Naive thymus-derived CD8-positive, alpha-beta T cell (primary cell): Measurements from ENCODE around the gene GIPC2. TPM values are rescaled to one million over a fixed set of nuclear protein-coding genes. Genes with fewer than 3 reads are reported as not detected.
A peak's percentile ranks its signal among the peaks of the same experiment; 100 is the strongest.

Experiments used
- ATAC-seq, 2 donors: fragments of 150-1000 bp; cut with Tn5 transposase in 1 of 2; sonication (Bioruptor Pico), chemical (Tn5 transposase) in 1 of 2; 1 replicate in 1 of 2; 2 replicates in 1 of 2; pipeline ENCODE4 v1.10.0; 2021; ENCODE audit warnings: mild to moderate bottlenecking in 2 of 2, moderate library complexity in 2 of 2
- POLR2A ChIA-PET: fragments of 350-600 bp; sonication (Branson Sonifier 250); formaldehyde crosslinking; loops from one replicate; lab custom pipeline; 2021; ENCODE audit warnings: antibody characterized with exemption; lab: Charles Lee
- DNase-seq, 10 donors: peaks; one replicate each; pipeline versions ENCODE4 v3.0.0 to v3.0.0-alpha.2; 2020 to 2022
- H3K27ac Mint-ChIP-seq, 10 donors: one replicate each; pipeline ENCODE4 v1.8.0; 2020 to 2022; ENCODE audit warnings: mild to moderate bottlenecking in 10 of 10, mixed read lengths in 10 of 10, moderate library complexity in 4 of 10, inconsistent platforms in 1 of 10
- H3K27me3 Mint-ChIP-seq, 5 donors: one replicate each; pipeline ENCODE4 v1.8.0; 2021 to 2022; ENCODE audit warnings: mixed read lengths in 5 of 5
- H3K36me3 Mint-ChIP-seq, 3 donors: one replicate each; pipeline ENCODE4 v1.8.0; 2020 to 2022; ENCODE audit warnings: mixed read lengths in 3 of 3, mild to moderate bottlenecking in 2 of 3, inconsistent platforms in 1 of 3
- H3K4me1 Mint-ChIP-seq, 4 donors: one replicate each; pipeline ENCODE4 v1.8.0; 2021 to 2022; ENCODE audit warnings: mixed read lengths in 4 of 4
- H3K4me3 Mint-ChIP-seq, 10 donors: one replicate each; pipeline ENCODE4 v1.8.0; 2020 to 2022; ENCODE audit warnings: mild to moderate bottlenecking in 10 of 10, mixed read lengths in 10 of 10, moderate library complexity in 6 of 10, inconsistent platforms in 1 of 10
- H3K9me3 Mint-ChIP-seq, 9 donors: one replicate each; pipeline ENCODE4 v1.8.0; 2020 to 2022; ENCODE audit warnings: mixed read lengths in 9 of 9, mild to moderate bottlenecking in 3 of 9, inconsistent platforms in 1 of 9, moderate library complexity in 1 of 9
- polyA plus RNA-seq, 3 donors: library from polyadenylated mRNA; unstranded; fragments of 300-500 nt; fragmentation: Illumina TruSeq; gene quantifications; one replicate each; pipeline ENCODE4 v1.2.3, GENCODE V29; 2021
- total RNA-seq, 8 experiments: library from RNA in 2 of 8; stranded (reverse) in 2 of 8; gene quantifications; one replicate each; pipeline ENCODE4 v1.2.3 and lab custom pipeline; 2021 to 2026

Gene GIPC2
- total and polyA plus RNA-seq, 5 experiments from 2014 or later, result 0.05 to 0.52 (median 0.26) TPM

GRCh38 chr1:78038491-78038939 is 7.3 kb upstream of the GIPC2 start:
- no peak for ATAC-seq
- no peak overlapping the region for H3K4me3 Mint-ChIP-seq

GRCh38 chr1:78040484-78041089 is 5.2 kb upstream of the GIPC2 start:
- Mint-ChIP-seq H3K9me3 (no peaks in the 10 kb centered on the region), H3K27me3 (peaks cover 12 to 18% (median 14%) of the 10 kb centered on the region in 5 donors), H3K4me3 (peak overlapping the region in 5 of 10 donors; percentile 7 to 30 (median 18)), H3K4me1 (peaks cover 12 to 20% (median 14%) of the 10 kb centered on the region in 4 donors), H3K27ac (no peak overlapping the region), H3K36me3 (no peaks in the 10 kb centered on the region)
- no peak for DNase-seq
- POLR2A ChIA-PET, result no interaction called here
- ATAC-seq, result no peak

More at GRCh38 chr1:78038491-78038939, 7.3 kb upstream of the GIPC2 start:
- Mint-ChIP-seq H3K27me3 (peaks cover 0 to 22% (median 9%) of the 10 kb centered on the region in 5 donors), H3K27ac (no peak overlapping the region), H3K36me3 (no peaks in the 10 kb centered on the region), H3K9me3 (no peaks in the 10 kb centered on the region), H3K4me1 (peaks cover 4 to 11% (median 7%) of the 10 kb centered on the region in 4 donors)
- DNase-seq, result no peak
- POLR2A ChIA-PET, result no interaction called here

GRCh38 chr1:78043436-78043835 is 2.3 kb upstream of the GIPC2 start:
- Mint-ChIP-seq H3K27me3 (peaks cover 22 to 41% (median 33%) of the 10 kb centered on the region in 5 donors), H3K36me3 (peaks cover 0 to 7% (median 0%) of the 10 kb centered on the region in 3 donors), H3K4me1 (peaks cover 18 to 26% (median 23%) of the 10 kb centered on the region in 4 donors), H3K9me3 (no peaks in the 10 kb centered on the region), H3K4me3 (no peak overlapping the region), H3K27ac (no peak overlapping the region)
- DNase-seq (no peak), ATAC-seq (no peak)
- POLR2A ChIA-PET, result no interaction called here

- peaks cover 24 to 47% (median 43%) of the 10 kb centered on the region in 5 donors for H3K27me3 Mint-ChIP-seq
- peaks cover 20 to 27% (median 26%) of the 10 kb centered on the region in 4 donors for H3K4me1 Mint-ChIP-seq
- DNase-seq, result peak in 1 of 10 donors; percentile 3
- peak in 1 of 2 donors; percentile 31 for ATAC-seq
- H3K36me3 Mint-ChIP-seq, result peaks cover 0 to 7% (median 0%) of the 10 kb centered on the region in 3 donors
- POLR2A ChIA-PET, result interaction anchor here (1.6 kb wide), 1 partner anchor 66 kb away, joined by 6 read pairs; the partner anchor contains the start of gene FUBP1
- no peaks in the 10 kb centered on the region for H3K9me3 Mint-ChIP-seq
- H3K27ac Mint-ChIP-seq, result peak overlapping the region in 2 of 10 donors; percentile 7 to 64
- H3K4me3 Mint-ChIP-seq, result peak overlapping the region; percentile 64 to 90 (median 80)
These were observed 787 bp upstream of the GIPC2 start for GRCh38 chr1:78044796-78045562.

- POLR2A ChIA-PET, result interaction anchor here (0.7 to 1.6 kb wide), 2 partner anchors 64 to 67 kb away, joined by 3 to 6 read pairs; partner anchors contain the start of gene FUBP1
- H3K4me3 Mint-ChIP-seq, result peak overlapping the region; percentile 64 to 90 (median 80)
- DNase-seq, result peak in 1 of 10 donors; percentile 4
These were observed 222 bp upstream of the GIPC2 start for GRCh38 chr1:78045563-78045925.

GRCh38 chr1:78047106-78047505 is 1.3 kb downstream of the GIPC2 start:
- H3K4me1 Mint-ChIP-seq, result peaks cover 16 to 20% (median 17%) of the 10 kb centered on the region in 4 donors
- POLR2A ChIA-PET, result interaction anchor here (0.7 kb wide), 1 partner anchor 69 kb away, joined by 3 read pairs; the partner anchor contains the start of gene FUBP1
- H3K36me3 Mint-ChIP-seq, result peaks cover 0 to 7% (median 0%) of the 10 kb centered on the region in 3 donors
- ATAC-seq (no peak), DNase-seq (no peak)
- no peak overlapping the region for H3K27ac Mint-ChIP-seq
- peak overlapping the region in 9 of 10 donors; percentile 64 to 90 (median 82) for H3K4me3 Mint-ChIP-seq
- H3K27me3 Mint-ChIP-seq, result peaks cover 24 to 52% (median 47%) of the 10 kb centered on the region in 5 donors
- H3K9me3 Mint-ChIP-seq, result no peaks in the 10 kb centered on the region

More at GRCh38 chr1:78045563-78045925, 222 bp upstream of the GIPC2 start:
- peaks cover 18 to 24% (median 23%) of the 10 kb centered on the region in 4 donors for H3K4me1 Mint-ChIP-seq
- H3K27me3 Mint-ChIP-seq, result peaks cover 24 to 47% (median 43%) of the 10 kb centered on the region in 5 donors
- peak overlapping the region in 2 of 10 donors; percentile 7 to 64 for H3K27ac Mint-ChIP-seq
- peaks cover 0 to 7% (median 0%) of the 10 kb centered on the region in 3 donors for H3K36me3 Mint-ChIP-seq
- no peaks in the 10 kb centered on the region for H3K9me3 Mint-ChIP-seq
- ATAC-seq, result peak in 1 of 2 donors; percentile 18

GRCh38 chr1:78047631-78048030 is 1.9 kb downstream of the GIPC2 start:
- POLR2A ChIA-PET, result interaction anchor here (0.6 kb wide), 1 partner anchor 82 kb away, joined by 6 read pairs; no protein-coding TSS in a partner anchor
- Mint-ChIP-seq H3K4me3 (peak overlapping the region in 3 of 10 donors; percentile 31 to 52 (median 48)), H3K4me1 (peaks cover 16 to 20% (median 17%) of the 10 kb centered on the region in 4 donors)

GRCh38 chr1:78048446-78048845 is 2.7 kb downstream of the GIPC2 start:
- no peak overlapping the region for H3K27ac Mint-ChIP-seq
- peaks cover 16 to 20% (median 17%) of the 10 kb centered on the region in 4 donors for H3K4me1 Mint-ChIP-seq
- H3K36me3 Mint-ChIP-seq, result peaks cover 0 to 7% (median 0%) of the 10 kb centered on the region in 3 donors
- ATAC-seq (no peak), DNase-seq (no peak)
- peaks cover 24 to 51% (median 47%) of the 10 kb centered on the region in 5 donors for H3K27me3 Mint-ChIP-seq
- POLR2A ChIA-PET, result no interaction called here
- no peak overlapping the region for H3K4me3 Mint-ChIP-seq
- H3K9me3 Mint-ChIP-seq, result no peaks in the 10 kb centered on the region

More at GRCh38 chr1:78047631-78048030, 1.9 kb downstream of the GIPC2 start:
- no peak overlapping the region for H3K27ac Mint-ChIP-seq
- no peaks in the 10 kb centered on the region for H3K9me3 Mint-ChIP-seq
- no peak for DNase-seq
- peaks cover 24 to 52% (median 47%) of the 10 kb centered on the region in 5 donors for H3K27me3 Mint-ChIP-seq
- no peak for ATAC-seq
- H3K36me3 Mint-ChIP-seq, result peaks cover 0 to 7% (median 0%) of the 10 kb centered on the region in 3 donors

GRCh38 chr1:78049396-78049795 is 3.6 kb downstream of the GIPC2 start:
- Mint-ChIP-seq H3K4me1 (peaks cover 16 to 20% (median 17%) of the 10 kb centered on the region in 4 donors), H3K9me3 (no peaks in the 10 kb centered on the region), H3K27me3 (peaks cover 24 to 46% (median 43%) of the 10 kb centered on the region in 5 donors), H3K4me3 (no peak overlapping the region), H3K36me3 (peaks cover 0 to 7% (median 0%) of the 10 kb centered on the region in 3 donors), H3K27ac (no peak overlapping the region)
- ATAC-seq (no peak), DNase-seq (no peak)
- POLR2A ChIA-PET, result no interaction called here

- ATAC-seq (no peak), DNase-seq (no peak)
- H3K27me3 Mint-ChIP-seq, result peaks cover 12 to 33% (median 28%) of the 10 kb centered on the region in 5 donors
- H3K36me3 Mint-ChIP-seq, result peaks cover 0 to 7% (median 0%) of the 10 kb centered on the region in 3 donors
- no peaks in the 10 kb centered on the region for H3K9me3 Mint-ChIP-seq
- H3K4me3 Mint-ChIP-seq, result no peak overlapping the region
- peaks cover 5 to 13% (median 9%) of the 10 kb centered on the region in 4 donors for H3K4me1 Mint-ChIP-seq
- POLR2A ChIA-PET, result no interaction called here
- H3K27ac Mint-ChIP-seq, result no peak overlapping the region
These were observed 5.2 kb downstream of the GIPC2 start for GRCh38 chr1:78051005-78051404.

- Mint-ChIP-seq H3K4me3 (no peak overlapping the region), H3K27ac (peak overlapping the region in 1 of 10 donors; percentile 19), H3K4me1 (peaks cover 0 to 5% (median 2%) of the 10 kb centered on the region in 4 donors), H3K27me3 (peaks cover 4 to 20% (median 12%) of the 10 kb centered on the region in 5 donors), H3K9me3 (no peaks in the 10 kb centered on the region), H3K36me3 (peaks cover 0 to 4% (median 0%) of the 10 kb centered on the region in 3 donors)
- ATAC-seq (no peak), DNase-seq (no peak)
- POLR2A ChIA-PET, result no interaction called here
These were observed 7.1 kb downstream of the GIPC2 start for GRCh38 chr1:78052685-78053405.

- no peak overlapping the region for H3K27ac Mint-ChIP-seq
- no peak for ATAC-seq
- no peaks in the 10 kb centered on the region for H3K9me3 Mint-ChIP-seq
- POLR2A ChIA-PET, result no interaction called here
- H3K4me3 Mint-ChIP-seq, result no peak overlapping the region
- H3K4me1 Mint-ChIP-seq, result peaks cover 0 to 3% (median 2%) of the 10 kb centered on the region in 4 donors
- peaks cover 0 to 4% (median 0%) of the 10 kb centered on the region in 3 donors for H3K36me3 Mint-ChIP-seq
- H3K27me3 Mint-ChIP-seq, result peaks cover 1 to 17% (median 7%) of the 10 kb centered on the region in 5 donors
- DNase-seq, result no peak
These were observed 7.7 kb downstream of the GIPC2 start for GRCh38 chr1:78053498-78053897.
